HEK293T (cell line): ENCODE data around the gene CPT1B.

Source experiments
- ARNT ChIP-seq: fragments of 450-650 bp; IDR thresholded peaks from 2 replicates; pipeline ENCODE4 v1.6.1; 2017; ENCODE audit warnings: mild to moderate bottlenecking
- ELF4 ChIP-seq: fragments of 450-650 bp; IDR thresholded peaks from 2 replicates; pipeline ENCODE4 v1.6.1; 2017; ENCODE audit warnings: antibody characterized with exemption
- FOXM1 ChIP-seq: fragments of 450-650 bp; IDR thresholded peaks from 2 replicates; pipeline ENCODE4 v1.6.1; 2017; ENCODE audit warnings: mild to moderate bottlenecking, borderline replicate concordance
- LEF1 ChIP-seq: fragments of 450-650 bp; IDR thresholded peaks from 2 replicates; pipeline ENCODE4 v1.6.1; 2017; ENCODE audit warnings: mild to moderate bottlenecking, borderline replicate concordance
- TARDBP ChIP-seq: fragments of 450-650 bp; IDR thresholded peaks from 2 replicates; pipeline ENCODE4 v1.6.1; 2016

- TF ChIP-seq TARDBP (no peak), ARNT (no peak), FOXM1 (no peak), ELF4 (no peak), LEF1 (no peak)
These were observed 4.5 kb downstream of the CPT1B start for GRCh38 chr22:50573491-50574382.
